Measurements from ENCODE around the gene MAN2C1.
"Not testable (repeated sequence)": the region's sequence is repeated elsewhere in the genome, so short reads cannot be mapped to it uniquely, and the experiment has no call there.

MAN2C1 gene

DNA sequence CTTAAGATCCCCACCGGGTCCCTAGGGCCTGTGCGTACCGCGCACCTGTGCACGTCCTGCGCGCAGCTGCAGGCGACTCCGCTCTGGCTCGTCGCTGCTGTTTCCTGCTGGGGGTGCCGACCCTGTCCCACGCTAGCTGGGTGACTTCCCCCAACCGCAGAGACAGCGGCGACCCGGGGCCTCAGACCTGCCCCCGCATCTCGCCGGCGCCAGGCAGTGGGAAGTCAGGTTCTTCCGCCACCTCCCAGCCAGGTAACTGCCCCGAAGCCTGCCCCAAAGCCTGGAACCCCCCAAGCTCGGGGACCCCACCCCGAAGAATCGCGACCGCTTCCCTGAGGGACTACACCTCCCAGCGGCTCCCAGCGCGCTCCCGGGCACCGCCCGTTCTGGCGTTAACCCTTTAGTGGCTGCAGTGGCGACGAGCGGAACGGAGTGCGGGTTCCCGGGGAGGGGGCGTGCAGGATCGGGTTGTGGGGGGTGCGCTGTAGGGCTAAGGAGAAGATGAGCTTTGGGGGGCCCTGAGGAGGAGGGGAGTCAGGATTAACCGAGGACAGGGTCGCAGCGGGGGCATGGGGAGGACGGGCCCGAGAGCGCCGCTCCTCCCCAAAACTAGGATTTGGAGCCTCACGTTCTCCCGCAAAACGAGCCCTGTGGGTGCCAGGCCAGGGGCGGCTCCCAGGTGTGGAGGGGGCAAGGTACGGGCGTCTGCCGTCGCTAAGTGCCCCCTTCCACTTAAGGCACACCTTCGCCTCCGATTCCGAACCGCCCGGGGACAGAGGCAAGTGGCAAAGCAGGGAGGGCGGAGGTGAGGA, 21.0 kb downstream of the MAN2C1 start:
- Histone ChIP-seq H3K4me2 (ENCODE audit: low read length) (no peak overlapping the region), H3K4me3 (ENCODE audit: low read length) (no peak overlapping the region), H3K36me3 (replicated peaks; ENCODE audit: low read depth, low read length) (no peaks in the 10 kb centered on the region), H3K9me3 (ENCODE audit: insufficient read depth, low read length) (no peaks in the 10 kb centered on the region), H4K20me1 (ENCODE audit: insufficient read depth, low read length) (no peaks in the 10 kb centered on the region), H3K27ac (ENCODE audit: low read length) (no peak overlapping the region), H3K9ac (ENCODE audit: low read length) (no peak overlapping the region), H3K27me3 (ENCODE audit: low read depth, low read length) (no peaks in the 10 kb centered on the region), H3K79me2 (ENCODE audit: low read length) (no peaks in the 10 kb centered on the region), H3K4me1 (ENCODE audit: low read length) (peaks cover 5% of the 10 kb centered on the region; the same call in 1 of the 2 replicates), H2AFZ (ENCODE audit: low read depth, low read length) (no peak overlapping the region)
- TF ChIP-seq, protein P1, sequence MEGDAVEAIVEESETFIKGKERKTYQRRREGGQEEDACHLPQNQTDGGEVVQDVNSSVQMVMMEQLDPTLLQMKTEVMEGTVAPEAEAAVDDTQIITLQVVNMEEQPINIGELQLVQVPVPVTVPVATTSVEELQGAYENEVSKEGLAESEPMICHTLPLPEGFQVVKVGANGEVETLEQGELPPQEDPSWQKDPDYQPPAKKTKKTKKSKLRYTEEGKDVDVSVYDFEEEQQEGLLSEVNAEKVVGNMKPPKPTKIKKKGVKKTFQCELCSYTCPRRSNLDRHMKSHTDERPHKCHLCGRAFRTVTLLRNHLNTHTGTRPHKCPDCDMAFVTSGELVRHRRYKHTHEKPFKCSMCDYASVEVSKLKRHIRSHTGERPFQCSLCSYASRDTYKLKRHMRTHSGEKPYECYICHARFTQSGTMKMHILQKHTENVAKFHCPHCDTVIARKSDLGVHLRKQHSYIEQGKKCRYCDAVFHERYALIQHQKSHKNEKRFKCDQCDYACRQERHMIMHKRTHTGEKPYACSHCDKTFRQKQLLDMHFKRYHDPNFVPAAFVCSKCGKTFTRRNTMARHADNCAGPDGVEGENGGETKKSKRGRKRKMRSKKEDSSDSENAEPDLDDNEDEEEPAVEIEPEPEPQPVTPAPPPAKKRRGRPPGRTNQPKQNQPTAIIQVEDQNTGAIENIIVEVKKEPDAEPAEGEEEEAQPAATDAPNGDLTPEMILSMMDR (IDR thresholded peaks at IDR 0.05; ENCODE audit: low read depth, low read length), result no peak
- no peak for TF ChIP-seq EZH2phosphoT487 (IDR thresholded peaks at IDR 0.05; ENCODE audit: low read depth)

DNA sequence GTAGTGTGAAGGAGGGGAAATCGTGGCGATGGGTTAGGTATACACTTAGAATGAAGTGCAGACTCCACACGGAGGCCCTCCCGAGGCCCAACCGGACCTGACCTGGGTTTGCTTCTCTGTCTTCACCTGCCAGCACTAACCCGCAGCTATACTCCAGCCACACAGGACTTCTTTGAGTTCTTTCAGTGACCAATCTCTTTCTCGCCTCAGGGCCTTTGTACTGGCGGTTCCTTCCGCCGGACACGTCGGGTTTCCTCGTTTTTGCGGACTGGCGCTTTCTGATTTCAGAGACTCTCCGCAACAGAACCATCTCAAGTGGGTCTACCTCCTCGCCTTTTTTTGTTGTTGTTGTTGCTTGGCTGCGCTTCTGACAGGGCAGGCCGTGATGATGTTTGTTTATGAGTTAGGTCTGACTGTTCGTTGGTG, 21.6 kb downstream of the MAN2C1 start, which contains the start of gene NEIL1:
NEIL1 (plus strand) TSS at position 244 of the 426 bp plus-strand sequence. CDS start 1,867 bp downstream, outside the sequence.
- H3K27ac ChIP-seq (ENCODE audit: low read length), result no peak within 1 kb of the TSS
- no peak within 1 kb of the TSS for H3K4me3 ChIP-seq (ENCODE audit: low read length)
- no peaks in the 10 kb centered on the region for H4K20me1 ChIP-seq (ENCODE audit: insufficient read depth, low read length)
- no peaks in the 10 kb centered on the region for H3K79me2 ChIP-seq (ENCODE audit: low read length)
- H3K9me3 ChIP-seq (ENCODE audit: insufficient read depth, low read length), result no peaks in the 10 kb centered on the region
- H3K4me1 ChIP-seq (ENCODE audit: low read length), result peaks cover 5% of the 10 kb centered on the region; the same call in 1 of the 2 replicates
- no peak for TF ChIP-seq EZH2phosphoT487 (IDR thresholded peaks at IDR 0.05; ENCODE audit: low read depth)
- TF ChIP-seq, protein P1 (IDR thresholded peaks at IDR 0.05; ENCODE audit: low read depth, low read length), result no peak
- H3K27me3 ChIP-seq (ENCODE audit: low read depth, low read length), result no peaks in the 10 kb centered on the region
- no peaks in the 10 kb centered on the region for H3K36me3 ChIP-seq (replicated peaks; ENCODE audit: low read depth, low read length)
- H3K9ac ChIP-seq (ENCODE audit: low read length), result no peak within 1 kb of the TSS
- H3K4me2 ChIP-seq (ENCODE audit: low read length), result no peak within 1 kb of the TSS
- no peak within 1 kb of the TSS for H2AFZ ChIP-seq (ENCODE audit: low read depth, low read length)

DNA sequence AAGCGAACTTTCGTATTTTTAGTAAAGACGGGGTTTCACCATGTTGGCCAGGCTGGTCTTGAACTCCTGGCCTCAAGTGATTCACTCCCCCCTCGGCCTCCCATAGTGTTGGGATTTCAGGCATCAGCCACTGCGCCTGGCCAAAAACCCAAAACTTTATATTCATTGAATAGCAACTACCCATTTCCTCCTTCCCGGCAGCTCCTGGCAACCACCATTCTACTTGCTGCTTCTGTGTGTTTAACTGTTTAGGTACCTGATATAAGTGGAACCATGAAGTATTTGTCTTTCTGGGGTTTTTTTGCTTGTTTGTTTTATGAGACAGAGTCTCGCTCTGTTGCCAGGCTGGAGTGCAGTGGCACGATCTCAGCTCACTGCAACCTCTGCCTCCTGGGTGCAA, 24.5 kb downstream of the MAN2C1 start:
- not testable (repeated sequence) for H3K27ac ChIP-seq (ENCODE audit: low read length); H3K4me3 ChIP-seq (ENCODE audit: low read length); H2AFZ ChIP-seq (ENCODE audit: low read depth, low read length); H3K4me2 ChIP-seq (ENCODE audit: low read length); H4K20me1 ChIP-seq (ENCODE audit: insufficient read depth, low read length); H3K27me3 ChIP-seq (ENCODE audit: low read depth, low read length); H3K79me2 ChIP-seq (ENCODE audit: low read length); H3K4me1 ChIP-seq (ENCODE audit: low read length); H3K36me3 ChIP-seq (replicated peaks; ENCODE audit: low read depth, low read length); H3K9ac ChIP-seq (ENCODE audit: low read length); H3K9me3 ChIP-seq (ENCODE audit: insufficient read depth, low read length)

DNA sequence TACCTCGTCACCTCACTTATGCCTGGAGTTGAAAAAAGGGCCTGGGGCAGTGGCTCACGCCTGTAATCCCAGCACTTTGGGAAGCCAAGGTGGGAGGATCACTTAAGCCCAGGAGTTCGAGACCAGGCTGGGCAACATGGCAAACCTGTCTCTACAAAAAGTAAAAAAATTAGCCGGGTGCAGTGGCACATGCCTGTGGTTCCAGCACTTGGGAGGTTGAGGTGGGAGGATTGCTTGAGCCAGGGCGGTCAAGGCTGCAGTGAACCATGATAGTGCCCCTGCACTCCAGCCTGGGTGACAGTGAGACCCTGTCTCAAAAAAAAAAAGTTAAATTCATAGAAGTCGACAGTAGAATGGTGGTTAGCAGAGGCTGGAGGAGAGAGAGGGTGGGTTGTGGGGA, 26.2 kb downstream of the MAN2C1 start:
- no peaks in the 10 kb centered on the region for H3K4me1 ChIP-seq (ENCODE audit: low read length)
- H3K27ac ChIP-seq (ENCODE audit: low read length), result no peak overlapping the region
- no peak overlapping the region for H3K9ac ChIP-seq (ENCODE audit: low read length)
- H3K27me3 ChIP-seq (ENCODE audit: low read depth, low read length), result no peaks in the 10 kb centered on the region
- TF ChIP-seq EZH2phosphoT487 (IDR thresholded peaks at IDR 0.05; ENCODE audit: low read depth), result no peak
- TF ChIP-seq, protein P1 (IDR thresholded peaks at IDR 0.05; ENCODE audit: low read depth, low read length), result no peak
- H3K36me3 ChIP-seq (replicated peaks; ENCODE audit: low read depth, low read length), result peaks cover 5% of the 10 kb centered on the region
- H2AFZ ChIP-seq (ENCODE audit: low read depth, low read length), result no peak overlapping the region
- H3K9me3 ChIP-seq (ENCODE audit: insufficient read depth, low read length), result no peaks in the 10 kb centered on the region
- no peaks in the 10 kb centered on the region for H3K79me2 ChIP-seq (ENCODE audit: low read length)
- H4K20me1 ChIP-seq (ENCODE audit: insufficient read depth, low read length), result no peaks in the 10 kb centered on the region
- H3K4me2 ChIP-seq (ENCODE audit: low read length), result no peak overlapping the region
- H3K4me3 ChIP-seq (ENCODE audit: low read length), result no peak overlapping the region
